A549 (cell line): ENCODE measurements around the gene SHC4.

Experiments
- CBX2 ChIP-seq: fragments of 200-600 bp; sonication (generic); IDR thresholded peaks from 2 replicates; pipeline ENCODE4 v1.6.1; 2016; ENCODE audit warnings: low read depth, mild to moderate bottlenecking, borderline replicate concordance
- CHD2 ChIP-seq: fragments of 150-350 bp; IDR thresholded peaks from 2 replicates; pipeline ENCODE4 v1.6.1; 2014; ENCODE audit warnings: low read length; ENCODE audit not compliant: partially characterized antibody
- EP300 ChIP-seq, 2 experiments: fragments of >200 bp; sonication (Bioruptor Twin); formaldehyde crosslinking; IDR thresholded peaks; 2 replicates in 1 of 2; 3 replicates in 1 of 2; pipeline ENCODE4 v1.6.1; 2016 to 2017
- ESRRA ChIP-seq: fragments of 150-350 bp; IDR thresholded peaks from 2 replicates; pipeline ENCODE4 v1.6.1; 2014; ENCODE audit warnings: mild to moderate bottlenecking, low read length, borderline replicate concordance
- POLR2A ChIP-seq: IDR thresholded peaks from 2 replicates; pipeline ENCODE4 v1.6.1; 2012; ENCODE audit warnings: mild to moderate bottlenecking, low read length
- RAD21 ChIP-seq, 2 experiments: fragments of >200 bp in 1 of 2; sonication (Bioruptor Twin) in 1 of 2; formaldehyde crosslinking in 1 of 2; IDR thresholded peaks in 1 of 2; conservative IDR thresholded peaks in 1 of 2; 2 replicates in 1 of 2; 3 replicates in 1 of 2; pipeline ENCODE4 v1.6.1; 2012 to 2018; ENCODE audit warnings: inconsistent platforms in 1 of 2
- TF ChIP-seq, protein P1 (sequence below): fragments of >200 bp; sonication (Bioruptor Twin); formaldehyde crosslinking; IDR thresholded peaks from 3 replicates; pipeline ENCODE4 v1.5.1; 2016

DNA sequence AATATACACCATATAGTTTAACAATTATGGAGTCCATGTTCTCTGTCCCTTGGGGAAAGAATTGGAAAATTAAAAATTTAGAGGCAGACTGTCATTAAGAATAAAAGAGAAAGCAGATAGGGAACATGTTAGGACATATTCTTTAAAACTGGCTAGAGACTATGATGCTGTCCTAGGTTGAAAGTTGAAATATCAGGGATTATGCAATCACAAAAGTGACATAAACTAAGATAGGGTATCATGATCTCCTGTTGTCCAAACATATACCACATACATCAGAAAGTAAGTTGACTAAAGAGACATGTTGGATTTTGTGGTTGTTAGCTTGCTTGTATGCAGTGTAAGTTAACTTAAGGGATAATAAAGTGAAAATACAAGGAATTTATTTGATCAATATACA, 95.7 kb downstream of the SHC4 start:
- TF ChIP-seq, protein P1, sequence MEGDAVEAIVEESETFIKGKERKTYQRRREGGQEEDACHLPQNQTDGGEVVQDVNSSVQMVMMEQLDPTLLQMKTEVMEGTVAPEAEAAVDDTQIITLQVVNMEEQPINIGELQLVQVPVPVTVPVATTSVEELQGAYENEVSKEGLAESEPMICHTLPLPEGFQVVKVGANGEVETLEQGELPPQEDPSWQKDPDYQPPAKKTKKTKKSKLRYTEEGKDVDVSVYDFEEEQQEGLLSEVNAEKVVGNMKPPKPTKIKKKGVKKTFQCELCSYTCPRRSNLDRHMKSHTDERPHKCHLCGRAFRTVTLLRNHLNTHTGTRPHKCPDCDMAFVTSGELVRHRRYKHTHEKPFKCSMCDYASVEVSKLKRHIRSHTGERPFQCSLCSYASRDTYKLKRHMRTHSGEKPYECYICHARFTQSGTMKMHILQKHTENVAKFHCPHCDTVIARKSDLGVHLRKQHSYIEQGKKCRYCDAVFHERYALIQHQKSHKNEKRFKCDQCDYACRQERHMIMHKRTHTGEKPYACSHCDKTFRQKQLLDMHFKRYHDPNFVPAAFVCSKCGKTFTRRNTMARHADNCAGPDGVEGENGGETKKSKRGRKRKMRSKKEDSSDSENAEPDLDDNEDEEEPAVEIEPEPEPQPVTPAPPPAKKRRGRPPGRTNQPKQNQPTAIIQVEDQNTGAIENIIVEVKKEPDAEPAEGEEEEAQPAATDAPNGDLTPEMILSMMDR: no peak
- TF ChIP-seq RAD21 (conservative IDR thresholded peaks at IDR 0.05 in 1 of 2, IDR thresholded peaks at IDR 0.05 in 1 of 2) (no peak), POLR2A (no peak), CHD2 (no peak), CBX2 (no peak), ESRRA (no peak), EP300 (IDR thresholded peaks at IDR 0.05) (no peak)
